ENCODE measurements around the gene GRAMD2B. TPM values are rescaled to one million over a fixed set of nuclear protein-coding genes. Genes with fewer than 3 reads are reported as not detected.

GRAMD2B gene
- total RNA-seq, 3 donors from 2014 or later: 44.8 to 83.3 (median 55.6) TPM

GRCh38 chr5:126471875-126472537 is 48.8 kb downstream of the GRAMD2B start:
- TF ChIP-seq, protein P1, sequence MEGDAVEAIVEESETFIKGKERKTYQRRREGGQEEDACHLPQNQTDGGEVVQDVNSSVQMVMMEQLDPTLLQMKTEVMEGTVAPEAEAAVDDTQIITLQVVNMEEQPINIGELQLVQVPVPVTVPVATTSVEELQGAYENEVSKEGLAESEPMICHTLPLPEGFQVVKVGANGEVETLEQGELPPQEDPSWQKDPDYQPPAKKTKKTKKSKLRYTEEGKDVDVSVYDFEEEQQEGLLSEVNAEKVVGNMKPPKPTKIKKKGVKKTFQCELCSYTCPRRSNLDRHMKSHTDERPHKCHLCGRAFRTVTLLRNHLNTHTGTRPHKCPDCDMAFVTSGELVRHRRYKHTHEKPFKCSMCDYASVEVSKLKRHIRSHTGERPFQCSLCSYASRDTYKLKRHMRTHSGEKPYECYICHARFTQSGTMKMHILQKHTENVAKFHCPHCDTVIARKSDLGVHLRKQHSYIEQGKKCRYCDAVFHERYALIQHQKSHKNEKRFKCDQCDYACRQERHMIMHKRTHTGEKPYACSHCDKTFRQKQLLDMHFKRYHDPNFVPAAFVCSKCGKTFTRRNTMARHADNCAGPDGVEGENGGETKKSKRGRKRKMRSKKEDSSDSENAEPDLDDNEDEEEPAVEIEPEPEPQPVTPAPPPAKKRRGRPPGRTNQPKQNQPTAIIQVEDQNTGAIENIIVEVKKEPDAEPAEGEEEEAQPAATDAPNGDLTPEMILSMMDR (IDR thresholded peaks at IDR 0.05): no peak
- DNase-seq (no peak), ATAC-seq (no peak)
- Histone ChIP-seq H3K9me3 (no peaks in the 10 kb centered on the region), H3K4me1 (ENCODE audit: low read depth) (no peaks in the 10 kb centered on the region), H3K36me3 (ENCODE audit: low read depth) (no peaks in the 10 kb centered on the region), H3K4me3 (no peak overlapping the region)
- intact Hi-C loops (cut with DNase I, micrococcal nuclease): no loop called here

GRCh38 chr5:126472538-126472889 is 49.3 kb downstream of the GRAMD2B start:
- DNase-seq (no peak), ATAC-seq (no peak)
- intact Hi-C loops (cut with DNase I, micrococcal nuclease): no loop called here
- TF ChIP-seq, protein P1 (IDR thresholded peaks at IDR 0.05): no peak
- no peaks in the 10 kb centered on the region for H3K9me3 ChIP-seq
- H3K4me1 ChIP-seq (ENCODE audit: low read depth): no peaks in the 10 kb centered on the region
- H3K36me3 ChIP-seq (ENCODE audit: low read depth): no peaks in the 10 kb centered on the region
- H3K4me3 ChIP-seq: no peak overlapping the region

DNA sequence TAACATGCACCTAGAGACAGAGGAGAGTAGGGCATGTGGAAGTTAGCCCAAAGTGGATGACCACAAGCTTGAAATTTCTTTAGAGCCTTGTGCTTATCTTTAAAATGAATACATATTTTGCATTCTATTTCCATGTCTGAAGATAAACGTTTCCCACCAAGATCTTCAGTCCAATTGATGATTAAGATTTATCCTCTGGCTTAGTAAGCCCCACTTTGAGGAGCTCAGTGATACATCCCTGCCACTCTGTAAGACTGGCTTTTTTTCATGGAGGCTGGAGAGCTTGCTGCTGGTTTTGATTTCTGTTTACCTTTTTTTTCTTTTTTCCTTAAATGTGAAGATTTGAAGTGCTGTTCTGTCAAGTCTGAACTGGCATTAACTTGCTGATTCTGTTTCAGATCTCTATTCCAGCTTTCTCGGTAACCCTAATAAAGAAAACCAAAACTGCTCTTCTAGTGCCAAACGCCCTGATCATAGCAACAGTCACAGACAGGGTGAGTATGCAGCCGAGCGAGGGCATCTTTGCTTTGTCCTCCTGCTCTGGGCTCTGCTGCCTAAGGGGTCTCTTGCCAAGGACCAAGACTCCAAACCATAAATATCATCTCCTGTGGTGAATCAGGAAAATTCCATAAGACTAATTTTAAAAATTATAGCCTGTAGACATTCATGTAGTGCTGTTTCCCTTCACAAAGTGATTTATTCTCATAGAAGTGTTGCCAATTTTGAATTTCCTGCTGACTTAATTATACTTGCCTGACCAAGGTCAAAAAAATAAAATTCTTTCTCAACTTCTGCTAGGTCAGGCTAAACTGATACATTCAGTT is 54.3 kb downstream of the GRAMD2B start:
- H3K9me3 ChIP-seq: no peaks in the 10 kb centered on the region
- ATAC-seq: no peak
- TF ChIP-seq, protein P1 (IDR thresholded peaks at IDR 0.05): no peak
- DNase-seq: no peak
- intact Hi-C loops (cut with DNase I, micrococcal nuclease): no loop called here
- H3K4me3 ChIP-seq: no peak overlapping the region
- peaks cover 6% of the 10 kb centered on the region for H3K36me3 ChIP-seq (ENCODE audit: low read depth)
- H3K4me1 ChIP-seq (ENCODE audit: low read depth): no peaks in the 10 kb centered on the region

GRCh38 chr5:126479810-126480209 is 56.6 kb downstream of the GRAMD2B start:
- DNase-seq: no peak
- peaks cover 6% of the 10 kb centered on the region for H3K36me3 ChIP-seq (ENCODE audit: low read depth)
- ATAC-seq: no peak
- no peak overlapping the region for H3K4me3 ChIP-seq
- TF ChIP-seq, protein P1 (IDR thresholded peaks at IDR 0.05): no peak
- no peaks in the 10 kb centered on the region for H3K4me1 ChIP-seq (ENCODE audit: low read depth)
- no peaks in the 10 kb centered on the region for H3K9me3 ChIP-seq
- intact Hi-C loops (cut with DNase I, micrococcal nuclease): no loop called here

GRCh38 chr5:126480824-126481223 is 57.6 kb downstream of the GRAMD2B start:
- Histone ChIP-seq H3K4me1 (ENCODE audit: low read depth) (no peaks in the 10 kb centered on the region), H3K36me3 (ENCODE audit: low read depth) (peaks cover 6% of the 10 kb centered on the region), H3K9me3 (no peaks in the 10 kb centered on the region), H3K4me3 (no peak overlapping the region)
- TF ChIP-seq, protein P1 (IDR thresholded peaks at IDR 0.05): no peak
- ATAC-seq (no peak), DNase-seq (no peak)
- intact Hi-C loops (cut with DNase I, micrococcal nuclease): no loop called here

Measured in mucosa of descending colon (tissue), 3 donors.